ENCODE data around the gene ME3.

GRCh38 chr11:86669424-86669823 lies 3.0 kb downstream of the ME3 start:
- TF ChIP-seq EGR1 (IDR thresholded peaks at IDR 0.05; ENCODE audit: low read depth in 2 of 2) (no peak), RAD21 (IDR thresholded peaks at IDR 0.05) (no peak), REST (IDR thresholded peaks at IDR 0.05) (no peak), CTCF (IDR thresholded peaks at IDR 0.05; ENCODE audit: low read depth, low read length, missing input control) (no peak), FOXA1 (IDR thresholded peaks at IDR 0.05) (no peak), MAX (IDR thresholded peaks at IDR 0.05) (no peak), TAF1 (conservative IDR thresholded peaks at IDR 0.05) (no peak), YY1 (IDR thresholded peaks at IDR 0.05) (no peak), JUND (IDR thresholded peaks at IDR 0.05) (no peak), GABPA (IDR thresholded peaks at IDR 0.05 in 1 of 2, conservative IDR thresholded peaks at IDR 0.05 in 1 of 2) (no peak)

Data from liver (tissue), 3 donors.